Loucy (cell line): Measurements from ENCODE around the gene TRIM13.

ENCODE experiments used
- CTCF ChIP-seq: fragments of 200-600 bp; sonication (generic); conservative IDR thresholded peaks from 2 replicates; pipeline ENCODE4 v1.5.1; 2014; ENCODE audit warnings: mild to moderate bottlenecking, antibody characterized with exemption, low read length
- EZH2phosphoT487 ChIP-seq: fragments of 200-600 bp; IDR thresholded peaks from 2 replicates; pipeline ENCODE4 v1.6.1; 2018; ENCODE audit warnings: antibody characterized with exemption, mild to moderate bottlenecking, moderate library complexity, borderline replicate concordance

- TF ChIP-seq CTCF = no peak
- no peak for TF ChIP-seq EZH2phosphoT487
Measured at GRCh38 chr13:49993666-49994065, 3.2 kb upstream of the TRIM13 start.
